ENCODE data around the gene TRAK2. TPM values are rescaled to one million over a fixed set of nuclear protein-coding genes. Genes with fewer than 3 reads are reported as not detected.
A peak's percentile ranks its signal among the peaks of the same experiment; 100 is the strongest.
"Not testable (repeated sequence)": the region's sequence is repeated elsewhere in the genome, so short reads cannot be mapped to it uniquely, and the experiment has no call there.

The TRAK2 gene
- total RNA-seq, 1 donor from 2014 or later = 53.8 TPM

- FAIRE-seq (no peak), DNase-seq (ENCODE audit: low spot score in 2 of 2) (peak in 1 of 2 donors; percentile 51)
Measured at GRCh38 chr2:201452058-201452921, 1.0 kb upstream of the TRAK2 start.

DNA sequence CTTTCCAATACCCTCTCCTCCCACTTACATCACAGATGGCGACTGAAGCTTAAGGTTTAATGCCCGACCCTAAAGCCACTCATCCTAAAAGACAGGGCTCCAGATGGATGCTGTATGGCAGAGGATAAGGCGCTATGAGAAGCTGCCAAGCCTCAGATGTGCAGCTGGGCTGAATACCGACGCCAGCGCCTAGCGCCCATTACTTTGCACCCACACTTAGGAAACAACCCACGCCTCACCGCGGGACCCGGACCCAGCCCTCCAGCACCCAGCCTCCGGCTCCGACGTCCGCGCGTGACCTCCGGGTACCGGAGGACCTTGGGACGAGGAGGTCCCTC, 335 bp downstream of the TRAK2 start:
- peak in 1 of 2 donors; percentile 29 for DNase-seq (ENCODE audit: low spot score in 2 of 2)
- no peak for FAIRE-seq

GRCh38 chr2:201448701-201449100, 2.6 kb downstream of the TRAK2 start:
- DNase-seq (ENCODE audit: low spot score in 2 of 2) (no peak), FAIRE-seq (no peak)

DNA sequence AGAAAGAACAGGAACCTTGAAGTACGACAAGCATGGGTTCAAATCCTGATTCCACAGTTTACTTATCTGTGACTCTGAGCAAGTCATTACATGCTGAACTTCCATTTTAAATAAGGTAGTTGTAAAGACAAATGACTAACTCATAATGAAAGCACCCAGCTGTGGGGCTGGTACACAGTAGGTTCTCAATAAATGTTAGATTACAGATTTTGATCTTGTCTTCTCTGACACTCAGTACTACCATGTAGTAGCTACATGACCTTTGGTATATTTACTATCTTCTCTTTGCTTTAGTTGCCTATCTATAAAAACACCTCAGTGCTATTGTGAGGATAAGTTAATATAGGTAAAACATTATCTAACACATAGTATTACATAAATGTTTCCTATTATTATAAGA, 3.2 kb downstream of the TRAK2 start:
- DNase-seq (ENCODE audit: low spot score in 2 of 2) (no peak), FAIRE-seq (no peak)

DNA sequence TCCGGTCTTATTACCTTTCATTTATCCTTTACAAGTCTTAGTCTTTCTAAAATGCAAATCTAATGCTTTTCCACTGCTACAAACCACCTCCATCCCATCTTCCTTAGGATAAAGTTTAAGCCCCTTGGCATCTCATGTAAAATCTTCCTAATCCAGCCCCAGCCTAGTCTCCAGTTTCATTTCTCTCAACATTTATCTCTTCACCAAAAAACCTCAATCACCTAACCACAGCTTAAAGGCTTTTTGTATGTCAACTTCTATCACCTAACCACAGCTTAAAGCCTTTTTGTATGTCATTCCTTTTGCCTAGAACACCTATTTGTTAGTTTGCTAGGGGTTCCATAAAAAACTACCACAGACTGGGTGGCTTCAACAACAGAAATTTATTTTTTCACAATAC, 4.2 kb downstream of the TRAK2 start:
- DNase-seq (ENCODE audit: low spot score in 2 of 2) (no peak), FAIRE-seq (no peak)

DNA sequence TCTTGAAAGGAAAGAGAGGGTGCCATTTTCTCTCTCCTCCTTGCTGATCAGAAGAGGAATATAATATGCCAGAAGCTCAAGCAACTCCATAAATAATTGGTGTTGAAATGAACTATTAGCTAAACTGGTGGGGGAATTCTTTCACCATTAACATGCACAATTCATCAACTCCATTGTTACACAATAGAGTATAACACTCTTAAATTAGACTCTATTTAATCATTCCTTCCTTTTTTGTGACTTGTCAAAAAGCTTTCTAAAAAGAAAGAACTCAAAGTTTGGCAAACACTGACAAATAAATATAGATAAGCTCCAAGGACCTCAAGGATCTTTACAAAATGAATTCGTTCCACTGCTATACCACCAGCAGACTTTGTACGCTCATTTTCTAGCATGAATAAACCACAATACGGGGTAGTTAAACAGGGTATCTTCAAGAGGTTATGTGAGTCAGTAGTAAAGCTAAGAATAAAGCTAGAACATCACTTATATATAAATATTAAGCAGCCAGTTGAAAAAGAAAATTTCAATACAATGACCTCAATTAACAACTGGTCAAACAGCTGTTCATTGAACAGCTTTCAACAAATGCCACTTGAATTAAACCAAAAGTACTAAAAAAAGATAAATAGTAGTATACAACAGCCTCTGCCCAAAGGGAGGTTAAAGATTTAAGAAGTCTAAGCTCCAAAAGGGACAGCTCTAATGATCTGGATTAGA, 6.4 kb downstream of the TRAK2 start:
- FAIRE-seq = no peak
- no peak for DNase-seq (ENCODE audit: low spot score in 2 of 2)

DNA sequence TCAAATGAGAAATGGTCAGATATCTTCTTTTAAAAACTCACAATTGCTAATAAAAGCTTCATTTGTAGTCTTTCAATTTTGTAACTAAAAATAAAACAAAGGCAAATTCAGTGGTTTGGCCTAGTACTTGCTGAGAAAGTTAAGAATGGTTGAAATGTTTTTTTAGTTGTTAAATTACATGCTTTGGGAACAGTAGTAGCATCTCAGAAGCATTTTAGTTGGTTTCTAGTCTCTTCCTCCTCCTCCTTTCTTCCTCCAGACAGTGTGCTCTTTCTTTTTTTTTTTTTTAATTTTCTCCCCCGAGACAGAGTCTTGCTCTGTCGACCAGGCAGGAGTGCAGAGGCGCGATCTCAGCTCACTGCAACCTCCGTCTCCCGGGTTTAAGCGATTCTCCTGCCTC, 9.8 kb downstream of the TRAK2 start:
- FAIRE-seq (no peak), DNase-seq (ENCODE audit: low spot score in 2 of 2) (no peak)

GRCh38 chr2:201440182-201440581, 11.1 kb downstream of the TRAK2 start:
- FAIRE-seq = no peak
- DNase-seq (ENCODE audit: low spot score in 2 of 2) = no peak

- DNase-seq (ENCODE audit: low spot score in 2 of 2); FAIRE-seq: not testable (repeated sequence)
Measured at GRCh38 chr2:201439336-201439922, 11.8 kb downstream of the TRAK2 start.

- no peak for DNase-seq (ENCODE audit: low spot score in 2 of 2)
- FAIRE-seq = no peak
Measured at GRCh38 chr2:201436141-201436540, 15.1 kb downstream of the TRAK2 start.

DNA sequence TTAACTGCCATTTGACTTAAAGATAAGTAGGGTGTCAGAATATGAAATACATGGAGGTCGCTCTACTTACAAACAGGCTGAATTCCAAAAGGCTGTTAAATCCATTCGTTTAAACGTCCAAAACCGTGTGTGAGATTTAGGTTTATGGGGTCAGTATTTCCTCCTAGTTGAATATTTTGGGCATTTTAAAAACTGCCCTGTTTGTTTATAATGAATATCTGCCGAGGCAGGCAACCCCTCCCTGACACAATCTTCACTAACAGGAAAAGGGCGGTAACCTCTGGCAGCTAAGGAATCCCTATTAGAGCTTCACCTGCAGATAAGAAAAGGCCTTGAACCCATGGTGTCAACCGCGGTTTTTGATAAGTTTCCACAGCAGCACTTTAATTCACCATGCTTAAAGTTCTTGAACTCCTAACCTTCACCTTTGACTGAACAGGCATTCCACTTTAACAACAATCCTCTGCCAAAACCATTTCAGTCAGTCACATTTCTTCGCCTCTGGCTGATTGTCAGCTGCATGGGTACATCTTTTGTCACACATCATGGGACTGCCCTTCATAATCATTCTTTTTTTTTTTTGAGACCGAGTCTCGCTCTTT, 17.8 kb downstream of the TRAK2 start:
- no peak for DNase-seq (ENCODE audit: low spot score in 2 of 2)
- FAIRE-seq = no peak

- FAIRE-seq (no peak), DNase-seq (ENCODE audit: low spot score in 2 of 2) (no peak)
Measured at GRCh38 chr2:201432621-201433393, 18.5 kb downstream of the TRAK2 start.

GRCh38 chr2:201432038-201432620, 19.1 kb downstream of the TRAK2 start:
- DNase-seq (ENCODE audit: low spot score in 2 of 2) = peak in 1 of 2 donors; percentile 44
- FAIRE-seq = no peak

DNA sequence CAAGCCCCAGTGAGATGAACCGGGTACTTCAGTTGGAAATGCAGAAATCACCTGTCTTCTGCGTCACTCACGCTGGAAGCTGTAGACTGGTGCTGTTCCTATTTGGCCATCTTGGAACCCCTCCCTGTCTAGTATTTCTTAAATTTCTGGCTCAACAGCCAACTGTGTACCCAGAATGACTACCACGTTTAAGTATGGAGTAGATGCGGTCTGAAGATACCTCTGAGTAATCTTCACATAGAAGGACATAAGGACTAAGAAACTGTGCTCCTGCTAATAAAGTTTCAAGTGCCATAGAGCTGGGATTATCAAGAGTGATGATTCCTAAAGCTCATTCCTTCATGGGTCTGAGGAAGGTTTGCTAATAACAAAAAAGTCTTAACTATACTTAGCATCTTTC, 20.4 kb downstream of the TRAK2 start:
- DNase-seq (ENCODE audit: low spot score in 2 of 2) (no peak), FAIRE-seq (no peak)

GRCh38 chr2:201430322-201430721, 20.9 kb downstream of the TRAK2 start:
- not testable (repeated sequence) for DNase-seq (ENCODE audit: low spot score in 2 of 2); FAIRE-seq

DNA sequence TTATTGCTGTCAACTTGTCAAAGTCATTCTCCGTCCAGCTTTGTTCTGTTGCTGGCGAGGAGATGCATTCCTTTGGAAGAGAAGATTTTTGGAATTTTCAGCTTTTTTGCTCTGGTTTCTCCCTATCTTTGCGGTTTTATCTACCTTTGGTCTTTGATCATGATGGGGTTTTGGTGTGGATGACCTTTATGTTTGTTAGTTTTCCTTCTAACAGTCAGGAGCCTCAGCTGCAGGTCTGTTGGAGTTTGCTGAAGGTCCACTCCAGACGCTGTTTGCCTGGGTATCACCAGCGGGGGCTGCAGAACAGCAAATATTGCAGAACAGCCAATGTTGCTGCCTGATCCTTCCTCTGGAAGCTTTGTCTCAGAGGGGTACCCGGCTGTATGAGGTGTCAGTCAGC, 21.4 kb downstream of the TRAK2 start:
- FAIRE-seq; DNase-seq (ENCODE audit: low spot score in 2 of 2): not testable (repeated sequence)

GRCh38 chr2:201428366-201428765, 22.9 kb downstream of the TRAK2 start:
- FAIRE-seq; DNase-seq (ENCODE audit: low spot score in 2 of 2): not testable (repeated sequence)

- no peak for DNase-seq (ENCODE audit: low spot score in 2 of 2)
- FAIRE-seq = no peak
Measured at GRCh38 chr2:201425952-201426351, 25.3 kb downstream of the TRAK2 start.

DNA sequence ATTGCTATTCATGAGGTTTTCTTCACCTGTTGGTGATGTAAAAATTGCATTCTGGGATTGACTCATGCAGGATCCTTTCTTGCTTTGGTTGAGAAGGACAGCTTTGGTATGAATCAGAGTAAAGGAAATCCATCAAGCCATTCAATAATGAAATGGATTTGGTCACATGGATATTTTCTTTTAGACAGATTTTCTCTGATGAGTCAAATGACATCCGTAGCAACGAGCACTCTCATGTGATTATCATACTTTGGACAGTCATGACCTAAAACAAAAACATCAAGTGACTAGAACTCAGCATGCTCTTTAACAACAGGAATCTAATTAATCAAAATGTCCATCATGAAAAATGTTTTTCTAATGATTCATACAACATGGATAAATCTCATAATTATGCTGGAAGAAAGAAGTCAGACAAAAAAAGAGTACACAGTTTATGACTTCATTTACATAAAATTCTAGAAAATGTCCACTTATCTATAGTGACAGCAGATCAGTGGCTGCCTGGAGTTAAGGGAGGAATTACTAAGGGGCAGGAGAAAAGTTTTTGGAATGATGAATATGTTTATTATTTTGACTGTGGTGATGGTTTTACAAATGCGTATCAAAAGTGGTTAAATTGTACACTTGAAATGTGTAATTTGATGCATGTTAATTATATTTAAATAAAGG, 30.7 kb downstream of the TRAK2 start:
- DNase-seq (ENCODE audit: low spot score in 2 of 2) = no peak
- peak; percentile 42 for FAIRE-seq

Measured in frontal cortex (tissue), 4 donors.